GM19351 (cell line): ENCODE data around the gene CAMTA1.
"Not testable (repeated sequence)": the region's sequence is repeated elsewhere in the genome, so short reads cannot be mapped to it uniquely, and the experiment has no call there.

Experiments
- ATAC-seq: cut with Tn5 transposase; IDR thresholded peaks from one replicate; pipeline ENCODE4 v1.9.1; 2021; ENCODE audit warnings: mild to moderate bottlenecking, moderate library complexity; ENCODE audit not compliant: unreplicated experiment

The CAMTA1 gene

DNA sequence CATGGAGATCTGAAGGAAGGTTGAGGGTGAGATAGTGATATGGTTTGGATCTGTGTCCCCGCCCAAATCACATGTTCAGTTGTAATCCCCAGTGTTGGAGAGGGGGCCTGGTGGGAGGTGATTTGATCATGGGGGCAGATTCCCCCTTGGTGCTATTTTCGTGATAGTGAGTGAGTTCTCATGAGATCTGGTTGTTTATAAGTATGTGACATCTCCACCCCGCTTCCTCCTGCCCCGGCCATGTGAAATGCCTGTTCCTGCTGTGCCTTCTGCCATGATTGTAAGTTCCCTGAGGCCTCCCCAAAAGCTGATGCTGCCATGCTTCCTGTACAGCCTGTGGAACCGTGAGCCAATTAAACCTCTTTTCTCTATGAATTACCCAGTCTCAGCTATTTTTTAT lies 533.9 kb downstream of the CAMTA1 start:
- no peak for ATAC-seq

DNA sequence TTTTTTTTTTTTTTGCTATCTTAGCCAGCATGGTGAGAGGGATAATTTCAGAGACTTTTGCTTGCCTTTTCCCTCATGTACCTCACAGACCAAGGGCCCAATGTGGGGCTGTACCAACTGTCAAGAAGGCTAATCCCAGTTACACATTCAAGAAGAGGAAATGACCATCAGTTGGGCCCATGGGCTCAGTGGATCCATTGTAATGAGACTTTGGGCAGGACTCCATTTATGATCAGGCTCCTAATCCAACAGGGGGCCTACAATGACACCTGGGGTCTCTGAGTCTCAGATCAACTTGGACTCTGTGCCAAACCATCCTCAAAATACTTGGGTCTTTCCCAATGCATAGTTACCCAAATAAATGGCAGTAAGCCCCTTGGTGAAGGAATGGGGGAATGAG lies 535.4 kb downstream of the CAMTA1 start:
- ATAC-seq = no peak

DNA sequence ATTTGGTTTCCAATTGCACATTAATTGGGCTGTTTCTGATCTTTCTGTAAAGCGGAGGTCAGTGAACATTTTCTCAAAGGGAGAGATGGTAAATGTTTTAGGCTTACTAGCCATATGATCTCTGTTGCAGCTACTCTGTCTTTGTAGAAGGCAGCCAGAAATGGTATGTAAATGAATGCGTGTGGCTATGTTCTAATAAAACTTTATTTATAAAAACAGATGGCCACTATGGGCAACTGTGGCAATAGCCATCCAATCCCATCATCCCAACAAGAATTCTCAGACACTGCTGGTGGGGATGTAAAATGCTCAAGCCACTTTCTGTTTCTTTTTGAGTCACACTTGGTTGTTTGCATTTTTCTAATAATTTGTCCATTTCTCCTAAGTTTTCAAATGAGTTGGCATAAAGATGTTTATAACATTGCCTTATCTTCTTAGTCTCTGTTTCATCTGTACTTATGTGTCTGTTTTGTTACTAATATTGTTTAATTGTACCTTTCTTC lies 537.1 kb downstream of the CAMTA1 start:
- ATAC-seq = no peak

DNA sequence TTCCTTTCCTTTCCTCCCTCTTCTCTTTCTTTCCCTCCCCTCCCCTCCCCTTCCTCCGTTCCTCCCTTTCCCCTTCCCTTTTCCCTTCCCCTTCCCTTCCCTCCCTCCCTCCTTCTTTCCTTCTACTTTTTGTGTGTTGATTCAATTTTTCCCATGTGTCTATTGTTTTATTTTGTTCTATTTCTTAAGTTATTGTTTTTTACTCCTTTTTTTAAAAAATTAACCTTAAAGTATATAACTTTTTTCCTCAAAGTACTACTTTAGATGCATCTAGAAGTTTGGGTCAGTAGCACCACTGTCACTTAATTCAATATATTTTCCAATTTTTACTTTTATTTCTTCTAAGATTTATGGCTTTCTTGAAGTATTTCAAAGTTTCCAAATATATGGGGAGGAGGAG lies 537.7 kb downstream of the CAMTA1 start:
- no peak for ATAC-seq

DNA sequence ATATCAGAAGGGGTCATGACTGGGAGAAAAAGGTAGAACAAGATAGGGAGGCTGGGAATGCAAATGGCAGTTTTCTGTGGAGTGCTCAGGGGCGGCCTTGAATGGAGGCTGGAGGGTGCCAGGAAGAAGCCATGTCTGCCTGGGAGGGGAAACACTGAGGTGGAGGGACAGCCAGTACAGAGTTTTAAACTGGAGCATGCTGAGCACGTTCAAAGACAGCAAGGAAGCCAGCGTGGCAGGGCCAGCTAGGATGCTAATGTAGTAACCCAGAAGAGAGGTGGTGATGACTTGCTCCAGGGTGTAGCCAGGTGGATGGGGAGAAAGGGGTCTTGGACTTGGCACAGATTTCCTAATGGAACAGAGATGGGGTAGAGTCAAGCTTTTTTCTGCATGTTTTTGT lies 540.0 kb downstream of the CAMTA1 start:
- ATAC-seq = no peak

DNA sequence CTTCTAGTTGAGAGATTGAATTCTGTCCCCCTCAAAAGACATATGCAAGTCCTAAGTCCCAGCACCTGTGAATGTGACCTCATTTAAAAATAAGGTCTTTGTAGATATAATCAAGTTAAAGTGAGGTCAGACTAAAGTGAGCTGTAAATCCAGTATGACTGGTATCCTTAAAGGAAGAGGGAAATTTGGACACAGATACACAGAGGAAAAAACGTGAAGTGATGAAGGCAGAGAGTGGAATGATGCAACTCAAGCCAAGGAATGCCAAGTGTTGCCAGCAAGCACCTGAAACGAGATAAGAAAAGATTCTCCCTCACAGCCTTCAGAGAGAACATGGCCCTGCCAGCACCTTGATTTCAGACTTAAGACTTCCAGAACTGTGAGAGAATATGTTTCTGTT lies 541.1 kb downstream of the CAMTA1 start:
- no peak for ATAC-seq

DNA sequence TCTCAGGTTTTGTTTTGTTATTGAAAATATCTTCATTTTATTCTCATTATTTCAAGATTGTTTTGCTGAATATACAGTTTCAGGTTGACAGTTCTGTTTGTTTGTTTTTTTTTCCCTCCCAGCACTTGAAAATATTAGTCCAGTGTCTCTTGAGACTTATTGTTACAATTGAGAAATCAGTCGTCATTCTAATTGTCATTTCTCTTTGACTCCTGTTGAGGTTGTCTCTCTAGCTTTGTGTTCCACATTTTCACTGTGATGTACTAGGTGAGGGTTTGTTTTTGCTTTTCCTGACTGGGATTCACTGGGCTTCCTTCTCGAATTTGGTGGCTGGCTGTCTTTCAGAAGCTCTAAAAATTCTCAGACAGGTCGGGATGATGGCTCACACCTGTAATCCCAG lies 542.6 kb downstream of the CAMTA1 start:
- no peak for ATAC-seq

DNA sequence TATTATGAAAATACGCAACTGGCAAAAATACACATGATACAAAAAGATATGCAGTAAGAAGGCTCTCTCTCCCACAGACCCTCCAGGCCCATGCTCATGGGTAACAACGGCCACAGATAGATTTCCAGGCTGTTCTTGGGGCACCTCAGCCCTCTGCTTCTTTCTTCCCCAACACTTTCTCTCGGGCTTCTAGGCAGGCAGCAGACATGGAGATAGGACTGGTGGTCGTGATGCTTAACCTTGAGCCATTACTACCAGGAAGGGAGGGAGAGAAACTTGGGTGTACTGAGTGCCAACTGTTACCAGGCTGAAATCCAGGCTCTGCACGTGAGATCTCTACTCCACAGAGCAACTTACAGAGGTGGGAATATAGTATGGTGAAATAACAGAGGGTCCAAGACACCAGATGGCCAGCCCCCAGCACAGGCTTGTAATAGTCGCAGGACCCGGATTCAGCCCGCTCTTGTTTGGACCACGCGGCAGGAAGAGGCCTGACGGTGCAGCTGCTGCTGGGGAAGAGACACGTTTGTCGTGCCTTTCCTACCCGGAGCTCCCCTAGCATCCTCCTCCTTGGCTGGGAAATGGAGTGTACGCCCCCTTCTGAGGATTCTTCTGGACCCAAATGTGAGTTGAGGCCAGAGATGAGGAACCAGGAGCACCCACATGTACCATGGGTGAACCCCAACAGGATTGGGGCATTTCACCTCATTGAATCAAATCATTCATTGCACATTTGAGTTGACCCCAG lies 544.8 kb downstream of the CAMTA1 start:
- ATAC-seq = no peak

DNA sequence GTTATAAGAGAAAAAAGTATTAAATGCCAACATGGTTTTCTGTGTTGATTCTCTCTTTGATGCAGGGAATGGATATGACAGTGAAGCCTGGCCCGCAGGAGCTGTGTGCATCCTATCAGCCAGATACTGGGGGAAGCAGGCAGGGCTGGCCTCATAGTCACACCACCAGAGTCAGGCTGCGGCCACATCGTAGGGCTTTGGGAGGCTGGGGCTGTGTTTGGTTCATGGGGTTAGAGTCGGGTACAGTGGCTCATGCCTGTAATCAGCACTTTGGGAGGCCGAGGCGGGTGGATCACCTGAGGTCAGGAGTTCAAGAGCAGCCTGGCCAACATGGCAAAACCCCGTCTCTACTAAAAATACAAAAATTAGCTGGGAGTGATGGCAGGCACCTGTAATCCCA lies 545.5 kb downstream of the CAMTA1 start:
- ATAC-seq = not testable (repeated sequence)

DNA sequence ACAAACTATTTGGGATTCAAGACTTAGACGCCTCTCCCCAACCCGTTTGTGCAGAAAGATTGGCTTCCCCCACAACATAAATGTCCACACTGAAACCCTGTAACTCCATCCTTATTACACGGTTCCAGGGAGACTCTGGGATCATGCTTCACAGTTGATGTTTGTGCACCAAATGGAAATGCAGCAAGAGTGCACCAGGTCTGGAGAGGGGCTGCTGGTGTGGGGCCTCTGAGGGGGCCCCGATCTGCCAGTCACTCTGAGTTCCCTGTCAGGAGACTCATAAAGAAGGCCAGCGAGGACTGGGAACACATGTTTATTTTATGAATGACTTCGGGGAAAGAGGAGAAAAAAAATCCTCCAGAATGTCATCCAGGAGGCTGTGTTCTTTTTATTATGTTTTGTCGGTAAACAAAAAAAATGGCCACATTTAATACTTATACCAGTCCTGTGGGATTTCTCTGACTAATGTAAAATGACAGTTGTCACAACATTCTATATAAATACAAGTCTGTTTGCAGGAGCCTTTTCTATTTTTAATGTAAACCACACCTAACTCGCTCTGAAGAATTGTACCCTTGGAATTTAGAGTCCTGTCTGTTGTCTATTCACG lies 546.8 kb downstream of the CAMTA1 start:
- ATAC-seq = no peak

DNA sequence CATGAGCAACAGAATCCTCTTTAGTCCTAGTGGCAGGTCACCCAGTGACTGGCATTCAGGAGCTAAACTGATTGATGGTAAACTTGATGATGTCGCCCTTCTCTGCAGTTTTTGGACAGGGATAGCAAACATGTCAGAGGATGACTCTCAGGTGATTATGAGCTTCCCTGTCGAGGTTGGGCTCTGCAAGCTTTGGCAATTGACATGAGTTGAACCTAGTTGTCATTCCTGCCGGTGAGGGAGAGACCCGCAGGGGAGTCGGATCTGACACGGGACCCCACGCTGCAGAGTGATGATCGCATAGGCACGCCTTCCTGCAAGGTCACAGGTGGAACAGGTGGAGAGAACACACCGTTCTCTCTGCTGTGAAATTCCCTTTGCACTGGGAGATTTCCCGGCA lies 547.8 kb downstream of the CAMTA1 start:
- no peak for ATAC-seq

DNA sequence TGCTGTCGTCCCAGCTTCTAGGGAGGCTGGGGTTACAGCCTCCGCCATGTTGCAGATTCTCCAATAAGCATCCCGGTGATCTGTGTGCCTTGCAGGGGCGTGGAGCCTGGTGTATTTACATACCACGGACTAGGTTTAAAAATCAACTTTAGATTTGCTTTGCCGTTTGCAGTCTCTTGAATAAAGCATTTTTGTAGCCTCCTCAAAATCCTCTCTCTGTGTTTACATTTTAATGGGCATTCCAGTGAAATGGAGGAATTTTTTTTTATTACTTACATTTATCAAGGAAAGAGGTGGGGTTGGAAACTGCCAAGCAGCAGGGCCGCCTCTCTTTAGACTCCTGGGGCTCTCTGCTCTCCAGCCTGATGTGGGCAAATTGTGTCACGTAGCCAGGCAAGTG lies 548.4 kb downstream of the CAMTA1 start:
- no peak for ATAC-seq

DNA sequence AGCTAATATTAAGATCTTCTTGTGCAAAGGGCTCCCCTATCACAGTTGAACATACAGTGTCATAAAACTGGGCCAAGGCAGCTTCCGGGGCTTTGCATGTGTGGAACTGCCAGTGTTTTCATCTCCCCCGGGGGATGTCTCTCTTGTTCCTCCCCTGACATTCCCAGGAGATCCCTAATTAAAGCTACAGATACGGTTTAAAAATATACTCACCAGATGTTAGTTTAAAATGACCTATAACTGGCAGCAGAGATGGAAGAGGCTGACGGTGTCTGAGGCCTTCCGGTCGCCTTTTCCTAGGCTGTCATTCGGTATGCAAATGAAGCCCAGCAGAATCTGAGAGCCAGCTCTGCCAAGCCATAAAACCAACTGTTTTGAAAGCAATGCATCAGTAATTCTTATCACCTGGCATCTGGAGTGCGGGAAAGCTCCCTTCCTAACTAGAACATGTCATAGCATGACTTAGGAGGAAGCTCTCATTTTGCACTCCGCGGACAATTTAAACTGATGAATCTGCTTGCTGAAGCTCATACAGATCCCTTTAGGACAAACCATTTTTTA lies 549.3 kb downstream of the CAMTA1 start:
- ATAC-seq = no peak

DNA sequence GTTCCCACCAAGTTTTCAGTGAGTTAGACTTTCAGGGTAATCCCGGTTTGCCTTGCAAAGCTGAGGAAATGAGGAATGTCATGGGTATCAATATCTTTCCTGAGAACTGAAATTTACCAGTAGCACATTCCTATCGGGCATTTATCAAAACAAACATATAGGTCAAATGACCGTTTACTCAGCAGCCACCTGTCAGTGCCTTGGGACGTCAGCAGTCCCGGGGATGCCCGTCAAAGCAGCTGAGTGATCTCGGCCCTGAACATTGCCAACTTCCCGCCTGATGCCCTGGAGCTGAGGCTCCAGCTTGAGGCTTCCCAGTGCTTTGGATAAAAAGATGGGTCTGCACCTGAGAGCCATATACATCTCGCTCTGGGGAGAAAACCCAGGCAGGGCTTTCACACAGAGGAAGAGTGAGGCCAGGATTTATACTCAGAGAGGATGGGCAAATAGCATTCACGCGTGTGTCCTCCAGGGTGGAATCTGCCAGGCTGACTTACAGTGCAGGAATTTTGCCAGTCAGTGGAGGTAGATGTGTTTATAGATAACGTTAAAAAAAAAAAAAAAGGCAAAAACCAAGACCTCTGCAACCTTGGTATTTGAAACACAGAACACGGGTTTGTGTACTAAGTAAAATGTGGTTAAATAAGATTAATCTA lies 550.1 kb downstream of the CAMTA1 start:
- no peak for ATAC-seq

DNA sequence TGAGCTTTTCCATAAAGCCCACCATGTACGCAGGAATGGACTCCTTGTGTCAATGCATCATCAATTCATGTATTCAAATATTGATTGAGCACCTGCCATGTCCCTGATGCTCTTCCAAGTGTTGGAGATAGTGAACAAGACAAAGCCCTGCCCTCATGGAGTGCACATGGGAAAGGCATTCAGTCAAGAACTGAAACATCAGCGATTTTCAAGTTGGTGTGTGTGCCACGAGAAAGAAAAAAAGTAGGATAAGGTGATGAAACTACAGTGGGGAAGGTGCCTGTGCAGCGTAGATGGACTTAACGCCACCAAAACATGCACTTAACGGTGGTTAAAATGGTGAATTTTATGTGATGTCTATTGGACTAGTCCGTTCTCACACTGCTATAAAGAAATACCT lies 553.2 kb downstream of the CAMTA1 start:
- no peak for ATAC-seq

DNA sequence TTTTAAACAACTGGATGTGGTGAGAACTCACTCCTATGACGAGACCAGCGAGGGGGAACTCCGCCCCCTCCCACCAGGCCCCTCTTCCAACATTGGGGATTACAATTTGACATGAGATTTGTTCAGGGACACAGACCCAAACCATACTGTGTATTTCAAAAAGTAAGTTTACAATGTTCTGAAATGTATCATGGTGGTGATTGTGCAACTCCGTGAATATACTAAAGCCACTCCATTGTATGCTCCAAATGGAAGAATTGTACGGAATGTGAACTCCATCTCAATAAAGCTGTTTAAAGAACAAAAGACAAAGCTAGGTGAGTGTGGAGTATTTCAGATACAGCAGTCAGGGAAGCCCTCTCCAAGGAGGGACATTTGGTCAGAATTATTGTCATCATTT lies 553.8 kb downstream of the CAMTA1 start:
- no peak for ATAC-seq

DNA sequence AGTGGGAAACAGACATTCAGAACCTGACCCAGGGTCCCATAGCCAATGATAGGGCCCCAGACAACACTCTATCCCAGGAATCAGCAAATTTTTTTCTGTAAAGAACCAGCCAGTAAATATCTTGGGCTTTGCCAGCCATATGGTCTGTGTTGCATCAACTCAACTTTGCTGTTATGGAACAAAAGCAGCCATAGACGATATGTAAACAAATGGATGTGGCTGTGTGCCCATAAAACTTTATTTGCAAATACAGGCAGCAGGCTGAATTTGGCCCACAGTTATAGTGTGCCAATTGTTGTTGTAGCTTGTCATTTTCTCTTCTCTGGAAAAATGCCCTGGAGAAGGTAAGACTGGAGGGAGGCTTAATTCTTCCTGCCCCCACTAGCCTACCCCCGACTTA lies 554.7 kb downstream of the CAMTA1 start:
- ATAC-seq = no peak

DNA sequence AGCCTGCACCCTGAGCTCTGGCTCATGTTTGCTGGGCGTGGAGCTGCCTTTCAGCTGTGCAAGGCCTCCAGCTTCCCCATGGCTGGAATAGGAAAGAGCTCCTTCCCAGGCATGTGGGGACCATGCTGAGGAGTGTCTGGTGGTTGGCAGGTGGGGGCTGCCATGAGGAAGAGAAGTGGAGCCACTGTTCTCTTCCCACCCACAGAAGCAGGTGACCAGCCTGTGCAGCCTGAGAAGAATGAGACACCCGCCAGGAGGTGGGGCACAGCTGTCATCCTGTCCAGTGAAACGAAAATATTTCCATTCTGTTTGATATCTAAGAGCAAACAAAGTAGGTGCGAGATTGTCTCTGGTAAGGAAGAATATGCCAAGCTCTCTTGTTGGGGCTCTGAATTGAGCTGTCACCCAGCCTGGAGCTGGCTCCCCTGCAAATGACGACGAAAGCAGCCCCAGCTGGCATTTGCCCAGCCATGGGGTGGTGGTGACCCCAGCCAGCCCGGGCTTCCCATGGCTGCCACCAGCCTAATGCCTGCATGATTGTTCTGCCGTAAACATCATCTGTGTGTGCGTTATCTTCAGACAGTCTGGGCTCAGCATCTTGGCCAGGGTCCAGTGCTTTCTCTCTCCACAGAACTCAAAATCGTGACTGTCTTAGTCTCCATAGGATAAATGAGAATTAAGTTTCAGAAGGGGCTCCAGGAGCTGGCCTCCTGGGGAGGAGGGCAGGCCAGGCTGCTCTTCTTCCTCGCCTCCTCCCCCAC lies 556.1 kb downstream of the CAMTA1 start:
- ATAC-seq = no peak

DNA sequence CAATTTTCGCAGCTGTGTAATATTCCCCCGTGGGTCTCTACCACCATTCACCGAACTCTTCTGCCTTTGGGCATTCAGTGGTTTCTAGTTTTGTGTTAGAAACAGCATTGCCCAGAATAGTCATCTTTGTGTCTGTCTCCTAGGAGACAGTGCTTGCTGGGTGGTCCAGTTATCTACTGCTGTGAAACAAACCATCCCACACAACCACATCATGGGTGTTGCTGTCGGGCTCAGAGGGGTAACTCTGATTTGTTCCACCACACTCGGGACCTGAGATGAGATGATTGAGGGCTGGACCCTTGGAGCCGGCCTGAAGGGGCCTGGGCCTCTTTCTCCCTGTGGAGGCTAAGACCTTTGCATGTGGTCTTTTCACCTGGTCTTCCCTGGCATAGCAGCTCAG lies 558.6 kb downstream of the CAMTA1 start:
- ATAC-seq = no peak

DNA sequence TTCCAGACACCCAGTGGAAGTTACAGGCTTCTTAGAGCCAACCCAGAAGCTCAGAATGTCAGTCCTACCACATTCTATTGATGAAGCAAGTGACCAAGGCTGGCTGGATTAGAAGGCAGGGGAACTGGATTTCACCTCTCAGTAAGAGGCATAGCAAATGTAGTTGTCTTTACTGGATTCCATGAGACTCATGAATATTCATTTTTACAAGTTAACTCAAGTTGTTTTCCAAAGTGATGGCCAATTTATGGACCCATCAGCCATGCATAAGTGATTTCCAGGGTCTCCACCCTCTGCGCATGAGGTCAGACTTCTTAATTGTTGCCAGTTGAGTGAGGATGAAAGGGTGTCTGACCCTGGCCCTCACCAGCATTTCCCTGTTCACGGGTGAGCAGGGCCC lies 559.0 kb downstream of the CAMTA1 start:
- no peak for ATAC-seq

DNA sequence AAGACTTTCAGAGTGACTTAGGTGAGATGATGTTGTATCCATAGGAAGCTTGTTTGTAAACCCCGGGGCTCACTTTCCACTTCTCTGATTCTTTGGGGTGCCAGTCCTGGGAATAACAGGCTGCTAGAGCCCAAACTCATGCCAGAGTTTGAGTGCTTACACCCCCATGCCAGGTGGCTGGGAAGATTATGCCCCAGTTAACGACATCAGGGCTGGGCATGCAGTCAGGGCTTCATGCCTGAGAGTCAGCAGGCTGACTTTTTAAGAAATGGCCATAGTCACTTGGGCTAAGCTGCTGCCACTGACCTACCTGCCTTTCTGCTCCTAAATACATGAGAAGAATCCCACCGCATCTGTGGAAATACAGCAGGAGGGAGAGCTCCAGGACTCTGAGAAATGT lies 560.3 kb downstream of the CAMTA1 start:
- ATAC-seq = no peak
